HG03064 (cell line): ENCODE results near the gene DAO.
A peak's percentile ranks its signal among the peaks of the same experiment; 100 is the strongest.
"Not testable (repeated sequence)": the region's sequence is repeated elsewhere in the genome, so short reads cannot be mapped to it uniquely, and the experiment has no call there.

Source experiments
- ATAC-seq: cut with Tn5 transposase; IDR thresholded peaks from one replicate; pipeline ENCODE4 v1.9.1; 2021; ENCODE audit warnings: low read depth; ENCODE audit not compliant: unreplicated experiment

Gene DAO

GRCh38 chr12:108847705-108848104 is 32.2 kb upstream of the DAO start:
- no peak for ATAC-seq

- no peak for ATAC-seq
Observed at GRCh38 chr12:108849660-108850059, 30.2 kb upstream of the DAO start.

GRCh38 chr12:108850854-108851573 is 28.9 kb upstream of the DAO start:
- ATAC-seq = no peak

- ATAC-seq = no peak
Observed at GRCh38 chr12:108852674-108853309, 27.1 kb upstream of the DAO start.

- ATAC-seq = no peak
Observed at GRCh38 chr12:108853426-108853825, 26.5 kb upstream of the DAO start.

GRCh38 chr12:108853981-108854446 is 25.9 kb upstream of the DAO start:
- ATAC-seq = no peak

- ATAC-seq = no peak
Observed at GRCh38 chr12:108854451-108855283, 25.2 kb upstream of the DAO start.

- ATAC-seq = no peak
Observed at GRCh38 chr12:108855284-108856169, 24.4 kb upstream of the DAO start.

GRCh38 chr12:108856170-108856427 is 23.8 kb upstream of the DAO start:
- no peak for ATAC-seq

- ATAC-seq = peak; percentile 34
Observed at GRCh38 chr12:108856428-108857157, 23.3 kb upstream of the DAO start.

GRCh38 chr12:108857158-108857407 is 22.8 kb upstream of the DAO start:
- ATAC-seq = peak; percentile 26

GRCh38 chr12:108858311-108859074 is 21.4 kb upstream of the DAO start:
- ATAC-seq = no peak

GRCh38 chr12:108859141-108859922 is 20.6 kb upstream of the DAO start:
- ATAC-seq = not testable (repeated sequence)

GRCh38 chr12:108859923-108860291 is 20.0 kb upstream of the DAO start:
- no peak for ATAC-seq

- no peak for ATAC-seq
Observed at GRCh38 chr12:108860443-108860842, 19.4 kb upstream of the DAO start.

- no peak for ATAC-seq
Observed at GRCh38 chr12:108861878-108862587, 17.9 kb upstream of the DAO start.

- no peak for ATAC-seq
Observed at GRCh38 chr12:108862588-108862959, 17.3 kb upstream of the DAO start.

- ATAC-seq = no peak
Observed at GRCh38 chr12:108865169-108865568, 14.7 kb upstream of the DAO start.
